Breast epithelium (tissue), 4 donors: Measurements from ENCODE around the gene PTPN21. TPM values are rescaled to one million over a fixed set of nuclear protein-coding genes. Genes with fewer than 3 reads are reported as not detected.

ENCODE experiments used
- DNase-seq, 2 donors: peaks; one replicate each; pipeline ENCODE4 v3.0.0-alpha.2; 2019; ENCODE audit warnings: low spot score in 2 of 2
- H3K27ac ChIP-seq, 2 donors: fragments of 200-600 bp; sonication (generic) in 1 of 2; one replicate each; pipeline ENCODE4 v1.5.1; 2016 to 2019; ENCODE audit warnings: mild to moderate bottlenecking in 1 of 2
- H3K27me3 ChIP-seq, 2 donors: fragments of 200-600 bp; sonication (generic) in 1 of 2; one replicate each; pipeline versions ENCODE4 v1.5.1 to v1.6.0; 2017 to 2019; ENCODE audit warnings: control low read depth in 1 of 2, mild to moderate bottlenecking in 1 of 2
- H3K36me3 ChIP-seq: fragments of 200-600 bp; one replicate; pipeline ENCODE4 v1.5.1; 2019
- H3K4me1 ChIP-seq, 2 donors: fragments of 200-600 bp; sonication (generic); one replicate each; pipeline ENCODE4 v1.5.1; 2016 to 2019; ENCODE audit warnings: control low read depth in 1 of 2
- H3K4me3 ChIP-seq, 3 donors: fragments of 200-600 bp; sonication (generic); 1 replicate in 2 of 3; 2 replicates in 1 of 3; pipeline ENCODE4 v1.5.1; 2016 to 2019; ENCODE audit warnings: mild to moderate bottlenecking in 3 of 3, moderate library complexity in 2 of 3
- H3K9me3 ChIP-seq, 2 donors: fragments of 200-600 bp; sonication (generic) in 1 of 2; one replicate each; pipeline ENCODE4 v1.5.1; 2016 to 2019; ENCODE audit warnings: control low read depth in 1 of 2
- POLR2A ChIP-seq: fragments of 450-650 bp; IDR thresholded peaks from one replicate; pipeline ENCODE4 v1.6.1; 2016; ENCODE audit warnings: antibody characterized with exemption, mild to moderate bottlenecking, moderate library complexity
- POLR2AphosphoS5 ChIP-seq, 3 donors: sonication (generic); formaldehyde crosslinking; IDR thresholded peaks; one replicate each; pipeline ENCODE4 v1.6.1; 2017; ENCODE audit warnings: antibody characterized with exemption in 3 of 3
- intact Hi-C: fragments of 100-400 bp; cut with DNase I; formaldehyde crosslinking; loops from one replicate; pipeline ENCODE4 v1.15.1; 2023; ENCODE audit warnings: low total_unique reads
- total RNA-seq, 3 donors: library from RNA; depleted of rRNA; stranded (reverse); fragments of >200 nt; gene quantifications; one replicate each; pipeline ENCODE4 v1.1.0, GENCODE V29; 2016
- TF ChIP-seq, protein P1 (sequence below), 3 donors: fragments of 450-650 bp; IDR thresholded peaks; one replicate each; pipeline ENCODE4 v1.5.1; 2016 to 2017; ENCODE audit warnings: antibody characterized with exemption in 3 of 3, mild to moderate bottlenecking in 3 of 3, moderate library complexity in 3 of 3

The PTPN21 gene
- total RNA-seq, 3 donors from 2014 or later = 14.4 to 18.1 (median 14.5) TPM

DNA sequence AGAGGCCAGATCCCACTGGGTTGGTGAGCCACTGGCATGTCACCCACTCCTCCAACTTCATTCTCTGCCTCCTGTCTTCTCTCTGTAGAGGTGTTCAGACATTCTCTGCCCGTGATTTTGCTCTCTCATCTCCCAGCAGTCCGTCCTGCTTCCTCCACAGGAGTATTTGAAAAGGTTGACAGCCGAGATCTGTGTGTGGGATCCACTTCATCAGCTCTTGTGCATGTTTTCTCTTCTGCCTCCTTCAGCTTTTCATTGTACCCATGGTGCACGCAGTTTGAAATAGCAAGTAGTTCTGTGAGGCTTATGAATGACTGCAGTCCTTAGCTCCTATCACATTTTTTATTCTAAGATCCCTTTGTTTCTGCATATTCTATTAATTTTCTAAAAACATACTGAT lies 42.8 kb upstream of the PTPN21 start:
- no peaks in the 10 kb centered on the region for H3K27me3 ChIP-seq
- DNase-seq = no peak
- H3K4me1 ChIP-seq = no peaks in the 10 kb centered on the region
- intact Hi-C loops = no loop called here
- no peak overlapping the region for H3K27ac ChIP-seq
- no peak overlapping the region for H3K4me3 ChIP-seq
- TF ChIP-seq, protein P1, sequence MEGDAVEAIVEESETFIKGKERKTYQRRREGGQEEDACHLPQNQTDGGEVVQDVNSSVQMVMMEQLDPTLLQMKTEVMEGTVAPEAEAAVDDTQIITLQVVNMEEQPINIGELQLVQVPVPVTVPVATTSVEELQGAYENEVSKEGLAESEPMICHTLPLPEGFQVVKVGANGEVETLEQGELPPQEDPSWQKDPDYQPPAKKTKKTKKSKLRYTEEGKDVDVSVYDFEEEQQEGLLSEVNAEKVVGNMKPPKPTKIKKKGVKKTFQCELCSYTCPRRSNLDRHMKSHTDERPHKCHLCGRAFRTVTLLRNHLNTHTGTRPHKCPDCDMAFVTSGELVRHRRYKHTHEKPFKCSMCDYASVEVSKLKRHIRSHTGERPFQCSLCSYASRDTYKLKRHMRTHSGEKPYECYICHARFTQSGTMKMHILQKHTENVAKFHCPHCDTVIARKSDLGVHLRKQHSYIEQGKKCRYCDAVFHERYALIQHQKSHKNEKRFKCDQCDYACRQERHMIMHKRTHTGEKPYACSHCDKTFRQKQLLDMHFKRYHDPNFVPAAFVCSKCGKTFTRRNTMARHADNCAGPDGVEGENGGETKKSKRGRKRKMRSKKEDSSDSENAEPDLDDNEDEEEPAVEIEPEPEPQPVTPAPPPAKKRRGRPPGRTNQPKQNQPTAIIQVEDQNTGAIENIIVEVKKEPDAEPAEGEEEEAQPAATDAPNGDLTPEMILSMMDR (IDR thresholded peaks at IDR 0.05) = no peak
- TF ChIP-seq POLR2AphosphoS5 (IDR thresholded peaks at IDR 0.05) = no peak
- TF ChIP-seq POLR2A = no peak
- no peaks in the 10 kb centered on the region for H3K36me3 ChIP-seq
- no peaks in the 10 kb centered on the region for H3K9me3 ChIP-seq

DNA sequence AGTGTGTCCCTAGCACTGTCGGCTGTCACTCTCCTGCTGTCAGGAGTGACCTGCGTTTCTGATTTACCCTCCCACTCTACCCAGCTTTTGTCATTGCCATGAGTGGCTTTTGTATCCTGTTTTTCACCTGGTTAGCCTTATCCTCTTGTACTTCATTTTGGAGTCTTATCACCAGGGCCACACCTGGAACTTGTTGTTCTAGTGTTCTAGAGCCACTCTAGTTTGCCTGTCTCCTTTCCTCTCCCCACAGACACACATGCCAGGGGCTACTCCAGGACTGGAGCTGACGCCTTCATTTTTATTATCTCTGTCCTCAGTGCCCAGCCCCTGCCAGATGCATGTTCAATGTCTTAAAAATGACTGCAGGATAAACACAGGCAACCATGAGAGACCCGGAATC lies 42.2 kb upstream of the PTPN21 start:
- DNase-seq = no peak
- no peak for TF ChIP-seq POLR2A
- TF ChIP-seq POLR2AphosphoS5 (IDR thresholded peaks at IDR 0.05) = no peak
- TF ChIP-seq, protein P1 (IDR thresholded peaks at IDR 0.05) = no peak
- intact Hi-C loops = no loop called here
- Histone ChIP-seq H3K27ac (no peak overlapping the region), H3K27me3 (no peaks in the 10 kb centered on the region), H3K4me1 (no peaks in the 10 kb centered on the region), H3K4me3 (no peak overlapping the region), H3K9me3 (no peaks in the 10 kb centered on the region), H3K36me3 (no peaks in the 10 kb centered on the region)

DNA sequence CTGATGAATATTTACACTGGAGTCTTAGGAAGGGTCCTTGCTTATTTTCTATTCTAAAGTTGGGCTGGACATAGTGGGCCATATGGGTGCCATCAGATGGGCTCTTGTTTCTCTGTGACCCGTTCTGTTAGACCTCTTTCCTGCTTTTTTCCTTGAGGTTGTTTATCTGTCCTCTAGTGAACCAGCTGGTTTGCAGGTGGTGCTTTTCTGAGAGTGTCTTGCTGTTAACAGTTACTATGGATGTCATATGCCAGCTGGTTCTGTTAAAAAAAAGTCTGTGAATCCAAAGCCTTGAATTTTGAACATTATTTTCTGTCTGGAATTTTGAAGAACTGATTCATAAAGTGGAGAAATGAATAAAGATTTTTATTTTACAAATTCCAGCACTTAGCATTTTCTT lies 37.2 kb upstream of the PTPN21 start:
- intact Hi-C loops = no loop called here
- H3K4me3 ChIP-seq = no peak overlapping the region
- H3K9me3 ChIP-seq = no peaks in the 10 kb centered on the region
- H3K27ac ChIP-seq = no peak overlapping the region
- H3K27me3 ChIP-seq = no peaks in the 10 kb centered on the region
- TF ChIP-seq, protein P1 (IDR thresholded peaks at IDR 0.05) = no peak
- TF ChIP-seq POLR2AphosphoS5 (IDR thresholded peaks at IDR 0.05) (no peak), POLR2A (no peak)
- no peaks in the 10 kb centered on the region for H3K36me3 ChIP-seq
- DNase-seq = no peak
- H3K4me1 ChIP-seq = no peaks in the 10 kb centered on the region

DNA sequence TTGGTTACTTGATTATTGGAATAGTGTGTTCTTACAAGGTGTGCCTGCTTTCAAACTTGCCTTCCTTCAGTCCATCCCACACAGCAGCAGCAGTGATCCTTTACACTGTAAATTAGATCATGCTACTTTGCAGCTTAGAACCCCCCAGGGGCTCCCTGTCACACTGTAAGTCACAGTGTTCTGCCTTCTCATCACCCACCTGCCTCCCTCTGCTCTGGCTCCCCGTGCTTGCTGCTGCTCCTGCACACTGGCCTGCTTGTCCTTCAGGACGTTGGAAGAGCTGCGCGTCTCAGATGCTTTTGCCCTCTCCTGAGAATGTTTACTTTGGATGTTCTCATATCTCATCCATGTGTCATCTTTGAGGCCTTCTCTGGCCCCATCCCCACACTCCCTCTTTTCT lies 35.4 kb upstream of the PTPN21 start:
- no peak for DNase-seq
- TF ChIP-seq POLR2A = no peak
- no peak for TF ChIP-seq POLR2AphosphoS5 (IDR thresholded peaks at IDR 0.05)
- TF ChIP-seq, protein P1 (IDR thresholded peaks at IDR 0.05) = no peak
- intact Hi-C loops = no loop called here
- Histone ChIP-seq H3K9me3 (no peaks in the 10 kb centered on the region), H3K36me3 (no peaks in the 10 kb centered on the region), H3K4me1 (no peaks in the 10 kb centered on the region), H3K4me3 (no peak overlapping the region), H3K27me3 (no peaks in the 10 kb centered on the region), H3K27ac (no peak overlapping the region)

DNA sequence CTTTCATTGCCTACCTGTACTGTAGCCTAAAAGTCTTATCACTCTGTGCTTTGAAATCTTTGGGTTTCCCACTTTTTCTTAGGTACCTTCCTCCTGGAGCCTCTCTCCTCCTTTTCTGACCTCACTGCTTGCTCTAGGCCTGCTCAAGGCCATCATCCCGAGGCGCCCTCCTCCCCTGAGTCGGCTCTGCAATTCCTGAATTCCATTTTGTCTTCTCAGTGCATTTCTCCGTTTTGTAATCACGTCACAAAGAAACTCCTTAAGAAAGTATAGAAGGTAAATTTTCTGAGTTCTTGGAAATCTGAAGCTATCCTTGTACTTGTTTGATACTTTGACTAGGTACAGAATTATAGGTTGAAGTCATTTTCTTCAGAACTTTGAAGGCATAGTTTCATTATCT lies 33.3 kb upstream of the PTPN21 start:
- TF ChIP-seq, protein P1 (IDR thresholded peaks at IDR 0.05) = no peak
- TF ChIP-seq POLR2AphosphoS5 (IDR thresholded peaks at IDR 0.05) (no peak), POLR2A (no peak)
- Histone ChIP-seq H3K27ac (no peak overlapping the region), H3K4me3 (no peak overlapping the region), H3K36me3 (peaks cover 6% of the 10 kb centered on the region), H3K27me3 (no peaks in the 10 kb centered on the region), H3K9me3 (no peaks in the 10 kb centered on the region), H3K4me1 (no peaks in the 10 kb centered on the region)
- no peak for DNase-seq
- intact Hi-C loops = no loop called here
